ENCODE results near the gene PCNX1. TPM values are rescaled to one million over a fixed set of nuclear protein-coding genes. Genes with fewer than 3 reads are reported as not detected.
"Not testable (repeated sequence)": the region's sequence is repeated elsewhere in the genome, so short reads cannot be mapped to it uniquely, and the experiment has no call there.

The PCNX1 gene
- total RNA-seq, 1 donor from 2014 or later: 43.3 TPM

DNA sequence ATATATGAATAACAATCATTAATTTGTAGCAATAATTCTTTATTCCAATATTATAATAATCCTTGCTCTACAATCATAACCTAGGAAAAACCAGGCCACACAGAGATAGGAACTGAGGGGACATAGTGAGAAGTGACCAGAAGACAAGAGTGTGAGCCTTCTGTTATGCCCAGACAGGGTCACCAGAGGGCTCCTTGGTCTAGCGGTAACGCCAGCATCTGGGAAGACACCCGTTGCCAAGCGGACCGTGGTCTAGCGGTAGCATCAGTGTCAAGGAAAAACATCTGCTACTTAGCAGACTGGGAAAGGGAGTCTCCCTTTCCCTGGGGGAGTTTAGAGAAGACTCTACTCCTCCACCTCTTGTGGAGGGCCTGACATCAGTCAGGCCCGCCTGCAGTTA lies 240.1 kb downstream of the PCNX1 start:
- DNase-seq; intact Hi-C loops (cut with DNase I); ATAC-seq (ENCODE audit: poor library complexity): not testable (repeated sequence)

DNA sequence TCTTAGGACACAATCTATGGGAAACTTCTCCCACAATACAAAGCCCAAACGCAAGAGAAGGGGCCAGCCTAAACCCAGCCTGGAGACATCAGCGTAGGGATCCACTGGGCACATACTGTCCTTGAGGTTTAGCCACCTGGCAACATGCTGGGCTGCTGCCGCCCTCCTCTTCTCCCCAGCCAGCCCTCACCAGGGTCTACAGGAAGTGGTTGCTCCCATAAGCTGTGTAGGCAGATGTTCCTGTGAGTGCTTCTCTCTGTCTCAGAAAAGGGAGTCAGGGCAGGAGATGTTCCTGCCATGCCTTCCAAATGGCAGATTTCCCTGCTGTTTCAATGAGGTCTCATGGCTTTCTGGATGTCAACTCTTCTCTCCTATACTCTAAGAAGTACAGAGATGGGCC lies 241.4 kb downstream of the PCNX1 start:
- intact Hi-C loops (cut with DNase I): no loop called here
- ATAC-seq (ENCODE audit: poor library complexity) (no peak), DNase-seq (no peak)

DNA sequence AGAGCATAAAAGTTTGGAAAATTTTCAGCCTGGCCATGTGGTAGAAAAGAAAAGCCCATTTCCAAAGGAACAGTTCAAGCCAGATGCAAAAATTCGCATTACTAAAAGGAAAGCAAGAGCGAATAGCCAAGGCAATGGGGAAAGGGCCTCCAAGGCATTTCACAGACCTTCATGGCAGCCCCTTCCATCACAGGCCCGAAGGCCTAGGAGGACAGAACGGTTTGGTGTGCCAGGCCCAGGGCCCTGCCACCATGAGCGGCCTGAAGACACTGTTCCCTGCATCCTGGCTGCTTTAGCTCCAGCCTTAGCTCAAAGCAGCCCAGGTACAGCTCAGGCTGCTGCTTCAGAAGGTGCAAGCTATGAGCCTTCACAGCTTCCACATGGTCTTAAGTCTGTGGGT lies 243.5 kb downstream of the PCNX1 start:
- DNase-seq (no peak), ATAC-seq (ENCODE audit: poor library complexity) (no peak)
- intact Hi-C loops (cut with DNase I): no loop called here

DNA sequence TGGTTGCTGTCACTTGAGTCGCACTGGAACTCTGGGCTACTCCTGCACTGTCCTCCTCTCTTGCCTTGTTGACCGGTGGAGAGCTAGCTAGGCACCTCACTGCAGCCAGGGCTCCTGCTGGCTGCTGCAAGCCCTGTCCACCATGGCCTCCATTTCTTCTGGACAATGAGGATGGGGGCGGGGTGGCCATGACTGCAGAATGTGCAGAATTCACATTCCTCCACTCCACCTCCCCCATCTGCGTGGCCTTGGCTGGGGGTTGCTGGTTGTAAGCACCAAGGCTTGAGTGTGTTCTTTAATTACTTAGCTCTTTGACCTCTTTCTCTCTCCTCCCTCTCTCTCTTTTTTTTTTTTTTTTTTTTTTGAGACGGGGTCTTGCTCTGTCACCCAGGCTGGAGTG lies 248.5 kb downstream of the PCNX1 start:
- intact Hi-C loops (cut with DNase I): no loop called here
- ATAC-seq (ENCODE audit: poor library complexity) (no peak), DNase-seq (no peak)

DNA sequence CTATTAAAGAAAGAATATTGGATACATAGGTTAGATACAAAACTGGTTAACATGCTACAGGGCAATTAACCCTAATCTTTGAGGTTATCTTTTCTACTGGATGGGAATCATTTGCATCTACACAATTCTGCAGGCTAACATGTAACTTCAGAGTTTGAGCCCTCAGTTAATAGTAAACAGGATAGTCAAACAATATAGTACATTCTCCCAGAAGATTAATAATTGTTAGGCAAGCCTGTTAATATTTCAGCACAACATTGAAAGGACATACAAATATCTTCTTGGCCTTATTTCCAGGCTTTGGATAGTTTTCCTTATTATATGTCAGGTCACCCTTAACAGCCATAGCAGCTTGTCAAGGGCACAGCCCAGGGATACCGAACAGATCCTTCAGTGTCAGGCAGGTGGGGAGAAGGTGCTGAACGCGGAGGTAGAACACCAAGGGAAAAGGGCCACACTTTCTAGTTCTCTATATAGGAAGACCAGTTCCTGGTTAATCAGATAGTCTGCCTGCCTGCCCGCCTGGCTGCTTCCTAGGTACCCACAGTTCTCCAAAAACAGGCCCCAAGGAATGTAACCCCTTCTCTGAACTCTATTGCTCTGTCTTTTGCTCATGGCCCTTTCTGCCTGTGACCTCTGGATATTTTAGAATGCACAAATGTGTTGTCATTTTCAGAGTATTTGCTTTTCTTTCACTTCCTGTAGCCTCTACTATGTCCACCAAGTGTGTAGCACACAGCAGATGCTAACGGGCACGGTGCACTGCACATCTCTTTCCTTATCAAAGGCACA lies 256.0 kb downstream of the PCNX1 start:
- intact Hi-C loops (cut with DNase I): no loop called here
- ATAC-seq (ENCODE audit: poor library complexity): no peak
- DNase-seq: no peak

DNA sequence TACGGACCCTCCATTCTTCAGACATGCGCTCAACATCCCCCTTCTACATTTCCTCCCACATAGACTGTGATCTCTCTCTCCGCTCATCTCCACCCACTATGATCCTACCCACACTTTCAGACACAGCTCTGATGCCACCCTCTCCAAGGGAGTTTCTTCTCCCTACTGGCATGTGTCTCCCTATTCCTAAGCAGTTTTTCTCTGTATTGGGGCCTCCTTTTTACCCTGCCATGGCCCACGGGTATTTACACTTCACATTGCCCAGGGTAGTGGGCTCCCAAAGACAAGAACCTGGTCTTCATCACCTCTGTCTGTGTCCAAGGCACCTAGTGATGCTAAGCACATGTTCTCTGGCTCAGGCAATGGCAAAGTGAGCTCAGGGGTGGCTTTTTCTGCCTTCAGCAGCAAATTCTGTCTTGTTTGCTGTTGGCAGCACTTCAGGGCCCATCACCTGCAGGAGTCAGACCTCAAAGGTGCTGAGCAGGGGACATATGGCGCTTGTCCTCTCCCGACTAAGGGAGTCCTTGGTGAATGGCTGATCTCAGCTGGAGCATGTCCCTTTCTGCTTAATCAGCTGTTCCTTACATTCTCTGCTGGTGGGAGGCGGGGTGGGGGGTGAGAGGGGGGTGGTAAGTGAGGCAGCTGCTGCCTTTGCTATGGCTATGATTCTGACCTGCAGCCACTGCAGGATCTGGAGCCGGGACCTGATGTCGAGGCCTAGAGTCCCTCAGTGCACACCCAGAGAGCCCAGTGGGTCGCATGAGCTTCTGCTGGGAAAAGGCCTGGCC lies 256.8 kb downstream of the PCNX1 start:
- ATAC-seq (ENCODE audit: poor library complexity) (no peak), DNase-seq (no peak)
- intact Hi-C loops (cut with DNase I): no loop called here

Other genes starting within 250 kb of the PCNX1 start
- 1.4 TPM for gene MAP3K9, start 97.9 kb upstream of the PCNX1 start, total RNA-seq

Data from Right ventricle myocardium superior (tissue), 1 donor.